Mucosa of descending colon (tissue), 3 donors: ENCODE measurements around the gene PLXNA3. TPM values are rescaled to one million over a fixed set of nuclear protein-coding genes. Genes with fewer than 3 reads are reported as not detected.

Experiments
- ATAC-seq: fragments of 200-7000 bp; cut with Tn5 transposase; one replicate; pipeline ENCODE4 v1.9.1; 2020; ENCODE audit warnings: mild to moderate bottlenecking, moderate library complexity
- DNase-seq, 3 donors: peaks; one replicate each; pipeline ENCODE4 v3.0.0-alpha.2; 2020
- H3K36me3 ChIP-seq: fragments of 200-600 bp; one replicate; pipeline ENCODE4 v1.8.0; 2021; ENCODE audit warnings: low read depth, mild to moderate bottlenecking
- H3K4me1 ChIP-seq: fragments of 200-600 bp; one replicate; pipeline ENCODE4 v1.8.0; 2021; ENCODE audit warnings: low read depth, mild to moderate bottlenecking
- H3K4me3 ChIP-seq: fragments of 200-600 bp; one replicate; pipeline ENCODE4 v1.8.0; 2021; ENCODE audit warnings: mild to moderate bottlenecking
- H3K9me3 ChIP-seq: fragments of 200-600 bp; one replicate; pipeline ENCODE4 v1.8.0; 2021; ENCODE audit warnings: mild to moderate bottlenecking
- CTCF ChIP-seq: fragments of 200-600 bp; IDR thresholded peaks from one replicate; pipeline ENCODE4 v1.8.0; 2022; ENCODE audit warnings: antibody characterized with exemption, mild to moderate bottlenecking
- intact Hi-C, 2 donors: fragments of 100-400 bp; cut with DNase I in 1 of 2; cut with micrococcal nuclease in 1 of 2; formaldehyde crosslinking; loops; one replicate each; pipeline versions ENCODE4 v1.11.0 to v1.11.1; 2022; cut with DNase I, micrococcal nuclease
- total RNA-seq, 3 donors: library from RNA; stranded (reverse); fragmentation: NEBNext Ultra II Directional in 2 of 3; extraction: Animal tissue kit (Norgen Biotek cat#: 25700) in 2 of 3; gene quantifications; one replicate each; pipeline versions ENCODE4 v1.2.1 to v1.2.4, GENCODE V29; 2021 to 2023
- donor health status: DM: no; HTN: no; CAD: no; lungs with moderate emphysema.
- donor health status: DM: no; HTN: no; CAD: no.
- donor health status: DM: no; HTN: yes; CAD: no.

Gene PLXNA3
- total RNA-seq, 3 donors from 2014 or later = 24.8 to 66.1 (median 51.7) TPM

- H3K4me1 ChIP-seq = peaks cover 6% of the 10 kb centered on the region
- no peaks in the 10 kb centered on the region for H3K36me3 ChIP-seq
- H3K9me3 ChIP-seq = no peaks in the 10 kb centered on the region
- ATAC-seq (no peak), DNase-seq (no peak)
- intact Hi-C loops = no loop called here
- no peak overlapping the region for H3K4me3 ChIP-seq
- no peak for TF ChIP-seq CTCF
These were observed 12.3 kb upstream of the PLXNA3 start for GRCh38 chrX:154445776-154446175.

GRCh38 chrX:154446430-154446829 lies 11.7 kb upstream of the PLXNA3 start:
- no peak for TF ChIP-seq CTCF
- H3K36me3 ChIP-seq = no peaks in the 10 kb centered on the region
- intact Hi-C loops = no loop called here

GRCh38 chrX:154448484-154448883 lies 9.6 kb upstream of the PLXNA3 start:
- no peak for TF ChIP-seq CTCF
- no peak for DNase-seq
- no peaks in the 10 kb centered on the region for H3K9me3 ChIP-seq
- intact Hi-C loops = no loop called here
- H3K4me3 ChIP-seq = no peak overlapping the region
- peaks cover 6% of the 10 kb centered on the region for H3K4me1 ChIP-seq
- no peaks in the 10 kb centered on the region for H3K36me3 ChIP-seq
- ATAC-seq = no peak

More at GRCh38 chrX:154446430-154446829, 11.7 kb upstream of the PLXNA3 start:
- peaks cover 6% of the 10 kb centered on the region for H3K4me1 ChIP-seq
- H3K4me3 ChIP-seq = no peak overlapping the region
- DNase-seq (no peak), ATAC-seq (no peak)
- no peaks in the 10 kb centered on the region for H3K9me3 ChIP-seq

GRCh38 chrX:154449618-154450017 lies 8.5 kb upstream of the PLXNA3 start:
- no peak for TF ChIP-seq CTCF
- intact Hi-C loops = no loop called here
- no peak for ATAC-seq

GRCh38 chrX:154450312-154450711 lies 7.8 kb upstream of the PLXNA3 start:
- no peaks in the 10 kb centered on the region for H3K36me3 ChIP-seq
- H3K4me3 ChIP-seq = no peak overlapping the region
- DNase-seq = no peak
- intact Hi-C loops = no loop called here
- H3K4me1 ChIP-seq = peaks cover under 1% of the 10 kb centered on the region
- no peaks in the 10 kb centered on the region for H3K9me3 ChIP-seq
- TF ChIP-seq CTCF = no peak
- no peak for ATAC-seq

More at GRCh38 chrX:154449618-154450017, 8.5 kb upstream of the PLXNA3 start:
- H3K4me1 ChIP-seq = peaks cover 6% of the 10 kb centered on the region
- no peak for DNase-seq
- H3K4me3 ChIP-seq = no peak overlapping the region
- no peaks in the 10 kb centered on the region for H3K9me3 ChIP-seq
- H3K36me3 ChIP-seq = no peaks in the 10 kb centered on the region

GRCh38 chrX:154452823-154453222 lies 5.3 kb upstream of the PLXNA3 start:
- Histone ChIP-seq H3K4me3 (no peak overlapping the region), H3K4me1 (no peaks in the 10 kb centered on the region), H3K36me3 (no peaks in the 10 kb centered on the region), H3K9me3 (no peaks in the 10 kb centered on the region)
- no peak for ATAC-seq
- DNase-seq = no peak
- intact Hi-C loops = no loop called here
- TF ChIP-seq CTCF = no peak
